HPDE6-E6E7 (cell line): ENCODE measurements around the gene QKI.

ENCODE experiments used
- DNase-seq: peaks from one replicate; pipeline ENCODE4 v3.0.0; 2011; ENCODE audit warnings: missing footprints; ENCODE audit errors: extremely low spot score

The QKI gene

GRCh38 chr6:163391985-163392384 is 22.5 kb upstream of the QKI start:
- DNase-seq: peak; percentile 70

GRCh38 chr6:163392533-163392932 is 22.0 kb upstream of the QKI start:
- peak; percentile 83 for DNase-seq

DNA sequence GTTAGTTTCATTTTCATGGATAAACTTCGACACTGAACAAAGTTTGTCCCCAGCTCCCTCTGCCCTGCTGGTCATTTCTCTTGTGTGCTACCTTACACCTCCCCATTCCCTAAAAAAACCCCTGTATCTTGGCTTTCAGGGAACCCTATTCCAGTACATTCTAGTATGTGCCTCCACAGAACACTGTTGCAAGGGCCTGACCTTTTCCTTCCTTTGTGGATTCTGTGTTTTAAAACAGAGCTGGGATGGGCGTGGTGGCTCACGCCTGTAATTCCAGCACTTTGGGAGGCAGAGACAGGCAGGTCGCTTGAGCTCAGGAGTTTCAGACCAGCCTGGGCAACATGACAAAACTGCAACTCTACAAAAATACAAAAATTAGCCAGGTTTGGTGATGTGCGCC is 20.6 kb upstream of the QKI start:
- no peak for DNase-seq

DNA sequence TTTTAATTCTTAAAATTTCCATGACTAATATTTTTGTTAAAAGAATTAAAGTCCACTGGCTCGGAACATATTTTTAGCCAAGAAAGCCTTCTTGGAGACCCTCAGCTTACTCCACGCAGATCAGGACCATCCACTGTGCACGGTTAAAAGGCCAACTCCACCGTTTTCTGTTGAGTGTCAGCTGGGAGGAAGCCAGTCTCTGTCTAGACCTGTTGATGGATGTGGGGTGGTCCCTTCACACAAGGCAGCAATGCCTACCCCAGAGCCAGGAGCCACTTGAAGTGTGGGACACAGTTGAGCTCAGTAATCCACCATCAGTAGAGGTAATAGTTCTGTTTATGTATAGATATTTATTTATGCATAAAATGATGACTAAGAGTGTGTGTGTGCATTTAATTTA is 19.9 kb upstream of the QKI start:
- DNase-seq: no peak

GRCh38 chr6:163395122-163395830 is 19.2 kb upstream of the QKI start:
- no peak for DNase-seq

GRCh38 chr6:163395831-163396185 is 18.7 kb upstream of the QKI start:
- no peak for DNase-seq

DNA sequence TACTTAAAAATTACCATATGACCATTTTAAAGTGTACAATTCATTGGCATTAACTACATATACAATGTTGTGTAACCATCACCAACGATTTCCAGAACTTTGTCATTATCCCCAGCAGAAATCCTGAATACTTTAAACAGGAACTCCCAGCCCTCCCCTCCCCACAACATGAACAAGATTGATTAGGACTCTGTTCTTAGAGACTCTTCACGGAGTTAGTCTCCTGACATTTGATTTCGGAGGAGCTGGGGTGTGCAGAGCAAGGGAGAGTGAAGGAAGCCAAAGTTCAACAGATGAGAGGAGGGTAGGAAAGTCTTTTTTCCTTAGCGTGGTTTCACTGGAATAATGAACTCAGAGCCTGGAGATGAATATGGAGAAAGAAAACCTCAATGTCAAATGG is 17.2 kb upstream of the QKI start:
- no peak for DNase-seq

- no peak for DNase-seq
Measured at GRCh38 chr6:163398115-163398514, 16.4 kb upstream of the QKI start.

DNA sequence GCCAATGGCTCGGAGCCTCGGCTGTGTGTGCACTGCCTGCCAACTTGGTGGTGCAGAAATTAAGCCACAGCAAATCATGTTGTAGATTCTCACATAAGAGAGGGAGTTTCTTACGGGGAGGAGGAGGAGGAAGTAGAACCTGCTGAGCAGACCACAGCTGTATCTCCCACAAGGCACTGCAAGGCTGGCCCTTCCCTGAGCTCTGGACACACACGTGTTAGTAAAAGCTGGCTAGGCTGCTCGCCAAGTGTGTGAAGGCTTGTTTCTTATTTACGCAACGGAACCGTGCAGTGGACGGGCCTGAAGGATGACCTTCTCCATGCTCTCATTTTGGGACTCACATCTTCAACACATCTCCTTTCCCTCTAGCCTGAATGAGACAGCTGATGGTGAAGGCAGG is 15.7 kb upstream of the QKI start:
- no peak for DNase-seq

DNA sequence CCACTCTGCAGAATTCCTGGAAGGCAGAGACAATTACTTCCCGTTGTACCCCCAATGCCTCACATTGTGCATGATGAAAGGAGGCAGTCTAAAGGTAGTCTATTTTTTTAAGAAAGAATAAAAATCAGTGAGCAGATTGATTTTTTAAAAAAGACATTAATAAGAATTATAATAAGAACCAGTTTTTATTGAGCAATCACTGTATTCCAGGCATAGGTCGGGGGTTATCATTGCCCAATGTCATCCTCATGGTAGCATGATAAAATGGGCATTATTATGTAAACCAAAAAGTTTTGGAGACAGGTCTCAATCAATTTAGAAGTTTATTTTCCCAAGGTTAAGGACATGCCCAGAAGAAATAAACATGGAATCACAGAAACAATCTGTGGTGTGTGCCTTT is 14.0 kb upstream of the QKI start:
- no peak for DNase-seq

DNA sequence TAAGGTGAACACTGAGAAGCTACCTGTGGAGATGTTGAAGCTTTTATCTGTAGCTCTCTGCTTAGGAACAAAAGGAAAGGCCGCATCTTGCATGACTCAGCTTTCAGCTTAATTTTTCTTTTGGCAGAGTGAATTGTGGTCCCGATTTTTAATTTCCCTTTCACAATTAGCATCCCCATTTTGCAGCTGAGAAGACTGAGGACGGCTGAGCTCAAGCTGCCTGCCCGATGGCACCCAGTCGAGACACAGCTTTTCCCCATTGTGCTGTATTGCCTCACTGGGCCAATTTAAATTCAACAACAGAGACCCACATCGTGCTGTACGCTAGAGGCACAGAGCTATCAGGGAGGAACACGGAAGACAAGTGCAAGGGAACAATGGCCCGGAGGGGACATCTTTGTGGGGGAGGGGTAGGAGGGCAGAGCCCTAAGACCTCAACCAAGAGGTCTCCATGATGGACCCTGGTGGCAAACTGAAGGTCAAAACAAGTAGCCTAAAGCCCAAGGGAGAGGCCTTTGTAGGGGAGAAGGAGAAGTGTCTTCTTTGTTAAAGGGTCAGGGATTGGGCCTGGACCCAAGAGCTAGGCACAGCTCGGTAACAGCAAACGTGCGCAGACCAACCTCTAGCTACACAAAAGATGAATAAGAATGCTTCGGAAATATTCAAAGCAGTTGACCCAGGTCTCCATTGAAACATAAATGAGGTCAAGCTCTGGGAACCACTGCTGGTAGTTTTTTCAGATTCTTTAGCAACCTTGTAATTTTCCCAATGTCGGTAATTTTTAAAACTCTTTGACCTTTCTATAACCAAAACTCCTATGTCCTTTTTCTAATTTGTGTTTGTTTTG is 13.3 kb upstream of the QKI start:
- no peak for DNase-seq

- DNase-seq: no peak
Measured at GRCh38 chr6:163402616-163403015, 11.9 kb upstream of the QKI start.

DNA sequence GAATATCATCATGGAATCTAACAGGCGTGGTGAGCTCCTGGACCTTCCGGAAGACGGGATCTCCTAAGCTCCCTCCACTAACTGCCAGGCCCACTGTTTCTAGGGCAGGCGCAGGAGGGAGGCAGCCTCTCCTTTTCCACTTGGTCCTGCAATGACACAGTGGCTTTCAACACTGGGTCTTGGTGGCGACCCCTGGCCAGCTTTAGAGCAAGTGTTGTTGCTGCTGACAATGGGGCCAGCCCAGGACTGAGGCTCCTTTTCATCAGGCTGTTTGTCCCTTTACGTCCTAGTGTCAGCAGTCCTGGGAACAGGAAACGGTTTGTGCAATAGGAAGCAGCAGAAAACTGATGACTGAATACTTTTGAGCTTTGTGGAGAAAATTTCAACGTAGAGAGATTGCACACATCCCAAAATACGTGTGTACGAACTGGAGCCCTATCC is 9.7 kb upstream of the QKI start:
- DNase-seq: no peak

GRCh38 chr6:163405412-163406309 is 8.9 kb upstream of the QKI start:
- DNase-seq: no peak

- no peak for DNase-seq
Measured at GRCh38 chr6:163406366-163406765, 8.2 kb upstream of the QKI start.

GRCh38 chr6:163406830-163407229 is 7.7 kb upstream of the QKI start:
- no peak for DNase-seq

- DNase-seq: no peak
Measured at GRCh38 chr6:163408352-163408991, 6.0 kb upstream of the QKI start.

DNA sequence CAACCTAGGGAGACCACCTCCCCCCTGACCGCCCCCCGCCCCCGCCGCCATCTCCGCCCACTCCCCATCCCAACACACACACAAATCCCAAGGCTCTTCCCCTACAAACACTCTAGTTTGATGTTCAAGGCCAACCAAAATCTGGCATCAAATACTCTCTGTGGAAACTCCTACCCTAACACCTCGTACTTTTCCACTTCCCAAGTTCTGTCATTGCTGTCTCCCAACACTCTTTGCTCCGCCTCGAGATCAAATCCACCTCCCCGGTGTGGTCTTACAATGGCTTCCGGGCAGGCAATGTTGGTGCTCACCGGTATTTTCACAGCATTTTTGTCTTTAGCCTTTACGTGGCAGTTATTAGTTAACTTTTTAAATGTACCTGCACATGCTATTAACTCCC is 4.8 kb upstream of the QKI start:
- no peak for DNase-seq

- no peak for DNase-seq
Measured at GRCh38 chr6:163412341-163412740, 2.2 kb upstream of the QKI start.

DNA sequence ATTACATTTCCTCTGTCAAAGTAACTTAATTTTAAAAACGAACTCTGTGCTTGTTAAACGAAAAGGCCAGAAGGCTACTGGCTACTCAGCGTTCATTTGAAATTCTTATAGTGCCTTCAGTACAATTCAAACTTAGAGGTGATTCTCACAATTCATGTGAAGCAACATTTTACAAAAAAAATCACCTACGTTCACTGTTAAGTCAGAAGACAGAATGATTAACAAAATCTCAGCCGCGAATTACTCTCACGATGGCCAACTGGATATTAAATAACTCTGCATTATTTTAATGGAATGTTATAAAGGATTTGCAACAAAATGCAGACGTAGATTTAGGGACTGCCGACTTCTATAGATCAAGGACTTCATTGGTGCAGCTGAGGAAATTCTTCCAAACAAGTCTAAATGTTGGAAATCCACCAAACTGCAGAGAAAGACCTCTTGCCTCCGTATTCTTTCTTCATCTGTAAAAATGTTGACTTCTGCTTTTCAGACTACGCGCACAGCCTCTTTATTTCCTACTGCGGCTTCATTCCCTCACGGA is 1.6 kb upstream of the QKI start:
- DNase-seq: no peak

DNA sequence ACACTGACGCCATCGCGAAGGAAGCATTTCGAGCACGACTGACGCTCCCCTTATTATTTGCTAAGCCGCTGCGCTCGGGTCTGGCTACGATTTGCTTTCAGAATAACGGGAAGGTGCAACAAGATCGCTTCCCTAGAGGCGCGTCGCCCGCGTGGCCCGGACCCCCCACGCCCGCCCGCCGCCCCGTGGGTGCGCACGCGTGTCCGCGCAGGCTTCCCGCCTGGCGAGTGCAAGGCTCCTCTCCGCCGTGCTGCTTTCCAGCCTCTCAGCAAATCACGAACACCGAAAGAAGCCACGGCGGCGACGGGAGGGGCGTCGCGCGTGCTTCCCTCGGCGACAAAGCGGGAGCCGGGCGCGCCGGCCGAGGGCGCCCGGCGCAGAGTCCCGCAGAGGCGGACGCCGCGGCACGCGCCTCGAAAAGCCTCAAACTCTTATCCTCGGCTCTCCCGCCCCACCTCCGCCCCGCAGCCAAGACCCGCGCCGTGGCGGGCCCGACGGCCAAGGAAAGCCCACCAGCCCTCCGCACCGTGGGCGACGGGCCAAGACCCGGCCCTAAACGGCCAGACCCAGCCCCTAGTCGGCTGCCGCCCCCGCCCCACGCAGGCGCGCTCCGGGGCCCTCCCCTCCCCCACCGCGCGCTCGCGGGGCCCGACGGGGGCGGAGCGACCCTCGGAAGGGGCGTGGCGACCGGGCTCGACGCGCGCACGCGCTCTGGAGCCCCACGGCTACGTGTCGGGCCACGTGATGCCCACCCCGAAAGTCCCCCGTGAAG is 987 bp upstream of the QKI start:
- peak; percentile 82 for DNase-seq
